ENCODE results near the gene CAVIN1.
"Not testable (repeated sequence)": the region's sequence is repeated elsewhere in the genome, so short reads cannot be mapped to it uniquely, and the experiment has no call there.

The CAVIN1 gene

GRCh38 chr17:42378359-42378958, 44.6 kb downstream of the CAVIN1 start:
- no peak for DNase-seq (ENCODE audit: low read depth)

DNA sequence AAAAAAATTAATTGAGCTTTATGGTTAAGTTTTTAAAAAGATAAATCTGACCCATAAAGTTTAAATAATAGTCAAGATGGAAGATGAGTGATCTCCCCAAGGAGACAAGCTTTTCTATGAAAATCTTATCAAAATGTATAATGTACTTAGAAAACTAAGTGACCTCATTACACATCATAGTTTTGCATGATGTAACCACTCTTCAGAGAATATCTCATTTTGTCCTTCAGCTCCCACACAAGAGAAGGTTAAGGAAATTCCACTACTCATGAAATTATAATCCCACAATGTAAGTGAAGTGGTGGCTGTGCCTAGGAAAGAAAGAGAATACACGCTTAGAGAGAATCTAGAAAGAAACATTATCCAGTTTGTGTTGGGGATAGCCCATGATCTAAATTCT, 49.2 kb downstream of the CAVIN1 start:
- no peak for DNase-seq (ENCODE audit: low read depth)

DNA sequence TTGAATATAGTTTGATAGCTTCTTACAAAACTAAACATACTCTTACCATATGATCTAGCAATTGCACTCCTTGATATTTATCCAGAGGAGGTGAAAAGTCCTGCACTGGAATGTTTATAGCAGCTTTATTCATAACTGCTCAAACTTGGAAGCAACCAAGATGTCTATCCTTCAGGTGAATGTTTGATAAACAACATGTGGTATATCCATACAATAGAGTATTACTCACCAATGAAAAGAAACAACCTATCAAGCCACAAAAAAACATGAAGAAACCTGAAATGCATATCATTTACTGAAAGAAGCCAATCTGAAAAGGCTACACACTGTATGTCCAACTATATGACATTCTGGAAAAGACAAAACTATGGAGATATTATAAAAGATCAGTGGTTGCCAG, 50.9 kb downstream of the CAVIN1 start:
- no peak for DNase-seq (ENCODE audit: low read depth)

DNA sequence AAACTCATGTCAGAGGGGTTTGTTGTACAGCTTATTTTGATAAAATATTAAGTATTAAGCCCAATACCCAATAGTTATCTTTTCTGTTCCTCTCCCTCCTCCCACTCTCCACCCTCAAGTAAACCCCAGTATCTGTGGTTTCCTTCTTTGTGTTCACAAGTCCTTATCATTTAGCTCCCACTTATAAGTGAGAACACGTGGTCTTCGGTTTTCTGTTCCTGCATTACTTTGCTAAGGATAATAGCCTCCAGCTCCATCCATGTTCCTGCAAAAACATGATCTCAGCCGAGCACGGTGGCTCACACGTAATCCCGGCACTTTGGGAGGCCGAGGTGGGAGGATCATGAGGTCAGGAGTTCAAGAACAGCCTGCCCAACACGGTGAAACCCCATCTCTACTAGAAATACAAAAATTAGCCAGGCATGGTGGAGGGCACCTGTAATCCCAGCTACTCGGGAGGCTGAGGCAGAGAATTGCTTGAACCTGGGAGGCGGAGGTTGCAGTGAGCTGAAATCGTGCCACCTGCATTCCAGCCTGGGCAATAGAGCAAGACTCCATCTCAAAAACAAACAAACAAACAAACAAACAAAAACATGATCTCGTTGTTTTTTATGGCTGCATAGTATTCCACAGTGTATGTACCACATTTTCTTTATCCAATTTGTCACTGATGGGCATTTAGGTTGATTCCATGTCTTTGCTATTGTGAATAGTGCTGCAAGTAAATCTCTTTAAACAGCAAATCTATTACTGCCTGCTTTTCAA, 54.1 kb downstream of the CAVIN1 start:
- not testable (repeated sequence) for DNase-seq (ENCODE audit: low read depth)

DNA sequence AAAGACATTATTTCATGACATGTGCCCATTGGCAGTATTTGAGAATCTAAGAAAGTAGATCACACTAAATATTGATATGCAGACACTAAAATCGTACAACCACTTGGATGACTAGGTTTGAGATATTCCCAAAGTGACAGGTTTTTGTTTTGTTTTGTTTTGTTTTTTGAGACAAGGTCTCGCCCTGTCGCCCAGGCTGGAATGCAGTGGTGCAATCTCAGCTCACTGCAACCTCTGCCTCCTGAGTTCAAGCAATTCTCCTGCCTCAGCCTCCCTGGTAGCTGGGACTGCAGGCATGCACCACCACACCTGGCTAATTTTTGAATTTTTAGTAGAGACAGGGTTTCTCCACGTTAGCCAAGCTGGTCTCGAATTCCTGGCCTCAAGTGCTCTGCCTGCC, 54.7 kb downstream of the CAVIN1 start:
- not testable (repeated sequence) for DNase-seq (ENCODE audit: low read depth)

DNA sequence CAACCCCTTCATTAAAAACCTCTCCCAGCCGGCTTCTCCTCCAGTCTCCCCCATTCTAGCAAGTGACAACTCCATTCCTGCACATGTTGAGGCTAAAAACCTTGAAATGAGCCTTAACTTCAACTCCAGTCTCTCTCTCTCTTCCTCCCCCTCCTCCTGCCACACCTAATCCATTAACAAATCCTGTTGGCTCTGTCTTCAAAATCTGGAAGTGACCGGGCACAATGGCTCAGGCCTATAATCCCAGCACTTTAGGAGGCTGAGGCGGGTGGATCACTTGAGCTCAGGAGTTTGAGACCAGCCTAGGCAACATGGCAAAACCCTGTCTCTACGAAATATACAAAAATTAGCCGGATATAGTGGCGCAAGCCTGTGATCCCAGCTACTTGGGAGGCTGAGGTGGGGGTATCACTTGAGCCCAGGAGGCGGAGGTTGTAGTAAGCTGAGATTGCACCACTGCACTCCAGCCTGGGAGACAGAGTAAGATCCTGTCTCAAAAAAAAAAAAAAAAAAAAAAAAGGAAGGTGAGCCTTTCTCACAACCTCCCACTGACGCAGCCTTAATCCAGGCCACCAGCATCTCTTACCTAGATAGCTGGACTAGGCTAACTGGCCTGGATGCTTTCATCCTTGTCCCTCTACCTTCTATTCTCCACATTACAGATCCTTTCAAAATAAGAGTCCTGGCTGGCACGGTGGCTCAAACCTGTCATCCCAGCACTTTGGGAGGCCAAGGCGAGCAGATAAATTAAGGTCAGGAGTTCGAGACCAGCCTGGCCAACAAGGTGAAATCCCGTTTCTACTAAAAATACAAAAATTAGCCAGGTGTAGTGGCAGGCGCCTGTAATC, 56.7 kb downstream of the CAVIN1 start:
- DNase-seq (ENCODE audit: low read depth) = not testable (repeated sequence)

- no peak for DNase-seq (ENCODE audit: low read depth)
Measured at GRCh38 chr17:42365136-42365535, 57.9 kb downstream of the CAVIN1 start.

GRCh38 chr17:42363767-42364585, 59.1 kb downstream of the CAVIN1 start:
- DNase-seq (ENCODE audit: low read depth) = no peak

GRCh38 chr17:42363231-42363630, 59.8 kb downstream of the CAVIN1 start:
- no peak for DNase-seq (ENCODE audit: low read depth)

DNA sequence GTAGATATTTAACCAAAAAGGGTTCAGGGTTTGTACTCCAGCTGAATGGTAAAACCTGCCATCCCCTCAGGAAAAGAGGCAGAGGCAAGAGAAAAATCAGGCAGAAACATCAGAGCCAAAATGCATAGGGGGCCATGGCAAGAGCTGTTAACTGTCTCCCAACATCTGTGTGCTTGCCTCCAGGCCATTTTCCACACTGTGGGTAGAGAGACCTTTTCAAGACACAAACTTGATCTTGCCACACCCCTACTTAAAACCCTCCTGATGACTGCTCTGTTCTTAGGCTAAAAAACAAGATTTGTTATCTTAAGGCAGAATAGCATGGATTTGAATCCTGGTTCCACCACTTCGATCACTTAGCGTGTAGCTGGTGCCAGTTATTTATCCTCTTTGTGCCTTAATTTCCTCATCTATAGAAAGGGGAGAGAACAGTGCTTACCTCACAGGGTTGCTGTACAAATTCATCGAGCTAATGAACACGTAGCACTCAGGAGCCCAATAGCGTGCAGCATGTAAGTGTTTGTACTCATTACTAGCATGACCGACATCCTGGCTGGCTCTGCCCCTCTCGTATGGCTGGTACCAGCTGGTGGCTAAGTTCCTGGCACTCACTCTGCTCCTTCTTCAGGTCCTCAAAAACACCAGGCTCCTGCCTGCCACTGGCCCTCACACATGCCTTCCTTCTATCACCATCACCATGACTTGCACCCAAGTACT, 60.7 kb downstream of the CAVIN1 start:
- no peak for DNase-seq (ENCODE audit: low read depth)

- peak; percentile 37 for DNase-seq (ENCODE audit: low read depth)
Measured at GRCh38 chr17:42361781-42362186, 61.3 kb downstream of the CAVIN1 start.

GRCh38 chr17:42360388-42360787, 62.7 kb downstream of the CAVIN1 start:
- not testable (repeated sequence) for DNase-seq (ENCODE audit: low read depth)

DNA sequence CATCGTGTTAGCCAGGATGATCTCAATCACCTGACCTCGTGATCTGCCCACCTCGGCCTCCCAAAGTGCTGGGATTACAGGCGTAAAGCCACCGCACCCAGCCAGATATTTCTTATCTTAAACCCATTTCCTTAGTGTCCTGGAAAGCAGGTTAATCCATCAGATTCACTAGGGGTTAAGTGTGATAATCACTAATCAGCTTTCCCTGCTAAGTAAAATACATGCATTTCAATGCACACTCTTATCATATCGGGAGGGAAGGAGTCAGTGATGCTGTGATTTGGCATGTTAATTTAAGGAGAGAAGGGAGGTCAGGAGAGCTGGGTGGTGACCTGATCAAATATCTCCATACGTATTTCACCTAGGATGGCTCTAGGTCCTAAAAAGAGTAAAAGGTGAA, 63.9 kb downstream of the CAVIN1 start:
- DNase-seq (ENCODE audit: low read depth) = no peak

DNA sequence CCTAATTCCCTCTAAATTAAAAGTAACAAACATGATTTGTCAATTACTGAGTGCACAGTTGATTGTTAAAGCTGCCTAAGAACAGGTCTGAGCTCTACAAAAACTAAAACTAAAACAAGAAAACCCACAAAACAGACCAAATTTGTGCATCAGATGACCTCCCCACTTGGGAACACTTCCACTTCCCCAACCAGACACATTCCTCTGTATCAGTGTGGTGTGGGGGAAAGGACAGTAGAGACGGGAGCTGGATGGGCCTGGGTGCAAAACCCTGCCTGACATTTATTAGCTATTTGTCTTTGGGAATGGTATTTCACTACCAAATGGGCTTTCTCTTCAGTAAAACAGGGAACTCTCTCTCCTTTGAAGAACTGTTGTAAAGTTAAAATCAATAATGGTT, 64.6 kb downstream of the CAVIN1 start:
- no peak for DNase-seq (ENCODE audit: low read depth)

GRCh38 chr17:42354956-42355843, 67.9 kb downstream of the CAVIN1 start:
- no peak for DNase-seq (ENCODE audit: low read depth)

All from stimulated activated CD8-positive, alpha-beta memory T cell treated with anti-CD3 and anti-CD28 coated beads, Interleukin-12 subunit alpha, Interleukin-12 subunit beta, amount 100 ng/mL, for 4 hours (primary cell).